ENCODE measurements around the gene GCKR. TPM values are rescaled to one million over a fixed set of nuclear protein-coding genes. Genes with fewer than 3 reads are reported as not detected.

The GCKR gene
- total and polyA plus RNA-seq, 2 of the 13 experiments (the other 11 are each of a cell fraction or from before 2014, with no cell fraction given) = 15.2 to 48.3 TPM

DNA sequence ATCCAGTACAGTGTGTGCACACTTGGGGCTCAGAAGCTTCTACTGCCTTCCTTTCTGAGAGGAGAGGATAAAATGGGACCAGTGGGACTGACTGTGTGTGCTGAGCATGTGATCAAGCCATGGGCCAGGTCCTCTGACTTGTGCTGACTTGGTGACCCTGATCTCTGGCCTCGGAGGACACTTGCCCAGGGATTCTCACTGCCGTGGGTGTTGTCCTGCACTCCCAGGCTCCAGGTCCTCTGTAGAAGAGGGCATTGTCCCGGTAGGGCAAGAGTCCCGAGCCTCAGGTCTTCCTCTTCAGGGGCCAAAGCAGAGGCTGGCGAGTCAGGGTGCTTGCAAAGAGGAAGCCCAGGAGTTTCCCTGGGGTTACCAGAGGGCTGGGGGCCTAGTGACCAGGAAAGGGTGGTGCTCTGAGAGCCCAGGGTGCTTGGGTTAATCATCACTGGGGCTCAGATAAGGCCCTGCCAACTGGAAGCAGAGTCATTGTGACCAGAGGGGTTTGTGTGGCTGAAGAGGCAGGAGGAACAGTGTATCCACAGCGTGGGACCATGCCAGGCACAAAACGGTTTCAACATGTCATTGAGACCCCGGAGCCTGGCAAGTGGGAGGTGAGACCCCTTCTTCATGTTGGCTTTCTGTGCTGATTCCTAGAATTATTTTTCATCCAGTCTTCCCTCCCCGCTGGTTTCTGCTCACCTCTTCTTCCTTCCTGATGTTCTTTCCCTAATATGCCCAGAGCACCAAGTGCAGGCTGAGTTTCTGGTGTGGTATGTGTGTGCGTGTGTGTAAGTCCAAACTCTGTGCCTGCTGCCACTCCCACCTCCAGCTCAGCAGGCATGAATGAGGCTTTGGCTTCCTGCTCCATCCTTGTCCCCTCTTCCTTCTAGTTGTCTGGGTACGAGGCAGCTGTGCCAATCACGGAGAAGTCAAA is at the start of gene GCKR (continued):
- TF ChIP-seq, protein P1, sequence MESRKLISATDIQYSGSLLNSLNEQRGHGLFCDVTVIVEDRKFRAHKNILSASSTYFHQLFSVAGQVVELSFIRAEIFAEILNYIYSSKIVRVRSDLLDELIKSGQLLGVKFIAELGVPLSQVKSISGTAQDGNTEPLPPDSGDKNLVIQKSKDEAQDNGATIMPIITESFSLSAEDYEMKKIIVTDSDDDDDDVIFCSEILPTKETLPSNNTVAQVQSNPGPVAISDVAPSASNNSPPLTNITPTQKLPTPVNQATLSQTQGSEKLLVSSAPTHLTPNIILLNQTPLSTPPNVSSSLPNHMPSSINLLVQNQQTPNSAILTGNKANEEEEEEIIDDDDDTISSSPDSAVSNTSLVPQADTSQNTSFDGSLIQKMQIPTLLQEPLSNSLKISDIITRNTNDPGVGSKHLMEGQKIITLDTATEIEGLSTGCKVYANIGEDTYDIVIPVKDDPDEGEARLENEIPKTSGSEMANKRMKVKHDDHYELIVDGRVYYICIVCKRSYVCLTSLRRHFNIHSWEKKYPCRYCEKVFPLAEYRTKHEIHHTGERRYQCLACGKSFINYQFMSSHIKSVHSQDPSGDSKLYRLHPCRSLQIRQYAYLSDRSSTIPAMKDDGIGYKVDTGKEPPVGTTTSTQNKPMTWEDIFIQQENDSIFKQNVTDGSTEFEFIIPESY (CRISPR knock-in tag; IDR thresholded peaks at IDR 0.05) = no peak; the same call in none of the 2 replicates
- TF ChIP-seq, protein P2, sequence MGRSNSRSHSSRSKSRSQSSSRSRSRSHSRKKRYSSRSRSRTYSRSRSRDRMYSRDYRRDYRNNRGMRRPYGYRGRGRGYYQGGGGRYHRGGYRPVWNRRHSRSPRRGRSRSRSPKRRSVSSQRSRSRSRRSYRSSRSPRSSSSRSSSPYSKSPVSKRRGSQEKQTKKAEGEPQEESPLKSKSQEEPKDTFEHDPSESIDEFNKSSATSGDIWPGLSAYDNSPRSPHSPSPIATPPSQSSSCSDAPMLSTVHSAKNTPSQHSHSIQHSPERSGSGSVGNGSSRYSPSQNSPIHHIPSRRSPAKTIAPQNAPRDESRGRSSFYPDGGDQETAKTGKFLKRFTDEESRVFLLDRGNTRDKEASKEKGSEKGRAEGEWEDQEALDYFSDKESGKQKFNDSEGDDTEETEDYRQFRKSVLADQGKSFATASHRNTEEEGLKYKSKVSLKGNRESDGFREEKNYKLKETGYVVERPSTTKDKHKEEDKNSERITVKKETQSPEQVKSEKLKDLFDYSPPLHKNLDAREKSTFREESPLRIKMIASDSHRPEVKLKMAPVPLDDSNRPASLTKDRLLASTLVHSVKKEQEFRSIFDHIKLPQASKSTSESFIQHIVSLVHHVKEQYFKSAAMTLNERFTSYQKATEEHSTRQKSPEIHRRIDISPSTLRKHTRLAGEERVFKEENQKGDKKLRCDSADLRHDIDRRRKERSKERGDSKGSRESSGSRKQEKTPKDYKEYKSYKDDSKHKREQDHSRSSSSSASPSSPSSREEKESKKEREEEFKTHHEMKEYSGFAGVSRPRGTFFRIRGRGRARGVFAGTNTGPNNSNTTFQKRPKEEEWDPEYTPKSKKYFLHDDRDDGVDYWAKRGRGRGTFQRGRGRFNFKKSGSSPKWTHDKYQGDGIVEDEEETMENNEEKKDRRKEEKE (IDR thresholded peaks at IDR 0.05) = no peak
- no peak for TF ChIP-seq ZNF549 (CRISPR knock-in tag; IDR thresholded peaks at IDR 0.05)
- TF ChIP-seq, protein P3, sequence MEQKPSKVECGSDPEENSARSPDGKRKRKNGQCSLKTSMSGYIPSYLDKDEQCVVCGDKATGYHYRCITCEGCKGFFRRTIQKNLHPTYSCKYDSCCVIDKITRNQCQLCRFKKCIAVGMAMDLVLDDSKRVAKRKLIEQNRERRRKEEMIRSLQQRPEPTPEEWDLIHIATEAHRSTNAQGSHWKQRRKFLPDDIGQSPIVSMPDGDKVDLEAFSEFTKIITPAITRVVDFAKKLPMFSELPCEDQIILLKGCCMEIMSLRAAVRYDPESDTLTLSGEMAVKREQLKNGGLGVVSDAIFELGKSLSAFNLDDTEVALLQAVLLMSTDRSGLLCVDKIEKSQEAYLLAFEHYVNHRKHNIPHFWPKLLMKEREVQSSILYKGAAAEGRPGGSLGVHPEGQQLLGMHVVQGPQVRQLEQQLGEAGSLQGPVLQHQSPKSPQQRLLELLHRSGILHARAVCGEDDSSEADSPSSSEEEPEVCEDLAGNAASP (CRISPR knock-in tag; IDR thresholded peaks at IDR 0.05; ENCODE audit: borderline replicate concordance) = peak; percentile 59; the same call in 1 of the 2 replicates
- TF ChIP-seq REXO4 (CRISPR knock-in tag; IDR thresholded peaks at IDR 0.05; ENCODE audit: borderline replicate concordance) = no peak
- peak; percentile 97 for TF ChIP-seq MLXIP (CRISPR knock-in tag; IDR thresholded peaks at IDR 0.05; ENCODE audit: borderline replicate concordance)
- TF ChIP-seq E2F1 (CRISPR knock-in tag; IDR thresholded peaks at IDR 0.05) = peak; percentile 15; the same call in 1 of the 2 replicates
- peak; percentile 86 for TF ChIP-seq ZC3H13 (CRISPR knock-in tag; IDR thresholded peaks at IDR 0.05)
- TF ChIP-seq ZNF329 (CRISPR knock-in tag; IDR thresholded peaks at IDR 0.05; ENCODE audit: low read depth) = no peak
- peak; percentile 95 for TF ChIP-seq TFE3 (CRISPR knock-in tag; IDR thresholded peaks at IDR 0.05)
- no peak for TF ChIP-seq NFYC (CRISPR knock-in tag; IDR thresholded peaks at IDR 0.05)
- peak; percentile 94; the same call in 1 of the 2 replicates for TF ChIP-seq ZFP37 (CRISPR knock-in tag; IDR thresholded peaks at IDR 0.05; ENCODE audit: borderline replicate concordance)
- TF ChIP-seq TBX3 (IDR thresholded peaks at IDR 0.05; ENCODE audit: borderline replicate concordance) = 0 out of 2 replicates have a peak, but pooled peaks have one; percentile 7

Data from HepG2 (cell line).